ENCODE data around the gene ACBD3.

DNA sequence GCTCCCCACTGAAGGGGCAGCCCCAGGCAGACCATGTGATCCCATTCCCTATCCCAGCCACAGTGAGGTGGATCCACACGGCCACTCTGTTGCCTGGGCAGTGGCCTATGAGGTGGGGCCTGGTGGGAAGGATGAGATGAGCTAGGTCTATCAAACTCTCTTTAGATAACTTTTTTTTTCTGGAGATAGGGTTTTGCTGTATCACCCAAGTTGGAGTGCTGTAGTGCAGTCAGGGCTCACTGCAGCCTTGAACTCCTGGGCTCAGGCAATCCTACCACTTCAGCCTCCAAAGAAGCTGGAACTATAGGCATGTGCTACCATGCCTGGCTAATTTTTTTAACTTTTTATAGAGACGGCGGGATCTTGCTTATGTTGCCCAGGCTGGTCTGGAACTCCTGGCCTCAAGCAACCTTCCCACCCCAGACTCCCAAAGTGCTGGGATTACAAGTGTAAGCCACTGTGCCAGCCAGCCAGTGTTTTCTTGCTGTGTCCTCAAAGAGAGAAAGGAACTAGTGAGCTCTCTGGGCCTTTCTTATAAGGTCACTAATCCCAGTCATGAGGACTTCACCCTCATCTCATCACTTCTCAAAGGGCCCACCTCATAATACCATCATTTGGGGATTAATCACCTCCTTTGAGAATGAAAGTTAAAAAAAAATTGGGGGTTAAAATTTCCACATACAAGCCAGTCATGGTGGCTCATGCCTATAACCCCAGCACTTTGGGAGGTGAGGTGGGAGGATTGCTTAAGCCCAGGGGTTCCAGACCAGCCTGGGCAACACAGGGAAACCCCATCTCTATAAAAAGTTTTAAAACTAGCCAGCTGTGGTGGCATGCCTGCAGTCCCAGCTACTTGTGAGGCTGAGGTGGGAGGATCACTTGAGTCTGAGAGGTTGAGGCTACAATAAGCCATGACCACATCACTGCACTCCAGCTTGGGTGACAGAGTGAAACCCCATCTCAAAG lies 87.4 kb downstream of the ACBD3 start:
- TF ChIP-seq, protein P1, sequence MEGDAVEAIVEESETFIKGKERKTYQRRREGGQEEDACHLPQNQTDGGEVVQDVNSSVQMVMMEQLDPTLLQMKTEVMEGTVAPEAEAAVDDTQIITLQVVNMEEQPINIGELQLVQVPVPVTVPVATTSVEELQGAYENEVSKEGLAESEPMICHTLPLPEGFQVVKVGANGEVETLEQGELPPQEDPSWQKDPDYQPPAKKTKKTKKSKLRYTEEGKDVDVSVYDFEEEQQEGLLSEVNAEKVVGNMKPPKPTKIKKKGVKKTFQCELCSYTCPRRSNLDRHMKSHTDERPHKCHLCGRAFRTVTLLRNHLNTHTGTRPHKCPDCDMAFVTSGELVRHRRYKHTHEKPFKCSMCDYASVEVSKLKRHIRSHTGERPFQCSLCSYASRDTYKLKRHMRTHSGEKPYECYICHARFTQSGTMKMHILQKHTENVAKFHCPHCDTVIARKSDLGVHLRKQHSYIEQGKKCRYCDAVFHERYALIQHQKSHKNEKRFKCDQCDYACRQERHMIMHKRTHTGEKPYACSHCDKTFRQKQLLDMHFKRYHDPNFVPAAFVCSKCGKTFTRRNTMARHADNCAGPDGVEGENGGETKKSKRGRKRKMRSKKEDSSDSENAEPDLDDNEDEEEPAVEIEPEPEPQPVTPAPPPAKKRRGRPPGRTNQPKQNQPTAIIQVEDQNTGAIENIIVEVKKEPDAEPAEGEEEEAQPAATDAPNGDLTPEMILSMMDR (IDR thresholded peaks at IDR 0.05), result no peak
- TF ChIP-seq EP300 (IDR thresholded peaks at IDR 0.05) (no peak), POLR2AphosphoS5 (IDR thresholded peaks at IDR 0.05) (no peak), POLR2A (IDR thresholded peaks at IDR 0.05) (no peak)

Measured in upper lobe of left lung (tissue), 4 donors.